ENCODE measurements around the gene ZDHHC3.

- no peak for TF ChIP-seq CTCF (IDR thresholded peaks at IDR 0.05; ENCODE audit: poor library complexity)
- TF ChIP-seq EZH2 (IDR thresholded peaks at IDR 0.05; ENCODE audit: borderline replicate concordance) = no peak
Observed at GRCh38 chr3:44918087-44918486, 57.9 kb downstream of the ZDHHC3 start.

Measured in hepatocyte (in vitro differentiated cells).